LNCAP (cell line): ENCODE results near the gene PDE11A.

Experiments
- CTCF ChIP-seq: fragments of 450-650 bp; IDR thresholded peaks from 2 replicates; pipeline ENCODE4 v1.5.1; 2017; ENCODE audit warnings: mild to moderate bottlenecking

Gene PDE11A

GRCh38 chr2:177905640-177906039, 166.9 kb downstream of the PDE11A start:
- TF ChIP-seq CTCF = no peak

- TF ChIP-seq CTCF = no peak
Measured at GRCh38 chr2:177902395-177903163, 170.0 kb downstream of the PDE11A start.

- TF ChIP-seq CTCF = no peak
Measured at GRCh38 chr2:177900082-177900481, 172.5 kb downstream of the PDE11A start.

GRCh38 chr2:177897278-177897677, 175.3 kb downstream of the PDE11A start:
- TF ChIP-seq CTCF = no peak

GRCh38 chr2:177896587-177896986, 176.0 kb downstream of the PDE11A start:
- TF ChIP-seq CTCF = no peak

- TF ChIP-seq CTCF = no peak
Measured at GRCh38 chr2:177894546-177894945, 178.0 kb downstream of the PDE11A start.

- no peak for TF ChIP-seq CTCF
Measured at GRCh38 chr2:177893880-177894279, 178.7 kb downstream of the PDE11A start.

- no peak for TF ChIP-seq CTCF
Measured at GRCh38 chr2:177891533-177891932, 181.0 kb downstream of the PDE11A start.
